GM12878 (cell line): ENCODE results near the gene KRTAP5-10.

Experiments
- CTCF ChIP-seq, 3 experiments: IDR thresholded peaks in 2 of 3; conservative IDR thresholded peaks in 1 of 3; 2 replicates each; pipeline ENCODE4 v1.5.1; 2011; ENCODE audit warnings: low read depth in 3 of 3, low read length in 3 of 3, mild to moderate bottlenecking in 3 of 3, control low read depth in 2 of 3, moderate library complexity in 2 of 3, inconsistent platforms in 1 of 3, mixed read lengths in 1 of 3; ENCODE audit not compliant: control insufficient read depth in 2 of 3, insufficient read depth in 1 of 3; ENCODE audit errors: extremely low read depth in 1 of 3
- MYC ChIP-seq: IDR thresholded peaks from 2 replicates; pipeline ENCODE4 v1.6.1; 2011; ENCODE audit warnings: mild to moderate bottlenecking, low read length, moderate library complexity, inconsistent platforms; ENCODE audit not compliant: insufficient read depth, insufficient replicate concordance, insufficient read length, severe bottlenecking
- RAD21 ChIP-seq: IDR thresholded peaks from 2 replicates; pipeline ENCODE4 v1.6.1; 2011; ENCODE audit warnings: mild to moderate bottlenecking, low read depth, low read length, moderate library complexity; ENCODE audit not compliant: insufficient read depth
- TF ChIP-seq, protein P1 (sequence below): fragments of 450-650 bp; IDR thresholded peaks from 2 replicates; pipeline ENCODE4 v1.6.1; 2016; ENCODE audit warnings: mild to moderate bottlenecking

DNA sequence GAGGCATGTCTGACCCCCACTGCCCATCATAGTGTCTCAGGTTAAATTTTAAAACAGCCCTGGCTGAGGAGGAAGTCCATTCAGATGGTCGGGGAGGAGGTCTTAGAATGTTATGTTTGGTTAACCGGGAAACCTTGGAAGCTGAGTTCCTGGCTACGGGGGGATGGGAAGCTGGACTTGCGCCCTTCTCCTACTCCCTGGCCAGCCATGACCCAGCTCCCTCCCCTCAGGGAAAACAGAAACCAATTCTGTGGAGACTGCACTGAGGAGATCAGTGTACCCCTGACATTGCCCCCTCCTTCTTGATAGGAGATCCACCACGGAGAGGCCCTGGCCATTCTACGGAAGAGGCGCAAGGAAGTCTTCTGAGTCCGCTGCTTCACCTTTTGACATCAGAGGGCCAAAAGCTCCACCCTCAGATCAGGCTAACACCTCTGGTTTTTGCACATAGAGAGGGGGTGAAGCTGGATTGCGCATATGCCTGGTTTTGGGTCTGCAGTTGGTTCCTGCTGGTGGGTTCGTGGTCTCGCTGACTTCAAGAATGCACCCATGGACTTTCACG is 19.9 kb upstream of the KRTAP5-10 start:
- TF ChIP-seq MYC (no peak), RAD21 (no peak), CTCF (IDR thresholded peaks at IDR 0.05 in 2 of 3, conservative IDR thresholded peaks at IDR 0.05 in 1 of 3; ENCODE audit: control insufficient read depth in 2 of 3, extremely low read depth in 1 of 3, insufficient read depth in 1 of 3, low read depth in 3 of 3, low read length in 3 of 3) (no peak)
- TF ChIP-seq, protein P1, sequence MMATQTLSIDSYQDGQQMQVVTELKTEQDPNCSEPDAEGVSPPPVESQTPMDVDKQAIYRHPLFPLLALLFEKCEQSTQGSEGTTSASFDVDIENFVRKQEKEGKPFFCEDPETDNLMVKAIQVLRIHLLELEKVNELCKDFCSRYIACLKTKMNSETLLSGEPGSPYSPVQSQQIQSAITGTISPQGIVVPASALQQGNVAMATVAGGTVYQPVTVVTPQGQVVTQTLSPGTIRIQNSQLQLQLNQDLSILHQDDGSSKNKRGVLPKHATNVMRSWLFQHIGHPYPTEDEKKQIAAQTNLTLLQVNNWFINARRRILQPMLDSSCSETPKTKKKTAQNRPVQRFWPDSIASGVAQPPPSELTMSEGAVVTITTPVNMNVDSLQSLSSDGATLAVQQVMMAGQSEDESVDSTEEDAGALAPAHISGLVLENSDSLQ: no peak
